SK-N-SH treated with all-trans-retinoic acid at 6 μM for 48 hours (cell line): ENCODE data around the gene WDR49.

Experiments
- ATAC-seq: fragments of 200-7000 bp; cut with Tn5 transposase; 3 replicates; pipeline ENCODE4 v1.9.1; 2020; ENCODE audit warnings: mild to moderate bottlenecking, moderate library complexity
- ARNTL ChIP-seq: fragments of 450-650 bp; formaldehyde crosslinking; IDR thresholded peaks from 2 replicates; pipeline ENCODE4 v1.5.0; 2020; ENCODE audit warnings: low read depth, mild to moderate bottlenecking, moderate library complexity, borderline replicate concordance
- BACH2 ChIP-seq: fragments of 250-450 bp; sonication (Bioruptor Pico); IDR thresholded peaks from 2 replicates; pipeline ENCODE4 v1.9.0; 2021; ENCODE audit warnings: mild to moderate bottlenecking, borderline replicate concordance
- CREB5 ChIP-seq: fragments of 250-450 bp; sonication (Bioruptor Pico); IDR thresholded peaks from 2 replicates; pipeline ENCODE4 v1.5.1; 2020; ENCODE audit warnings: low read depth, mild to moderate bottlenecking, moderate library complexity
- CSDC2 ChIP-seq: fragments of 250-450 bp; sonication (Bioruptor Pico); IDR thresholded peaks from 2 replicates; pipeline ENCODE4 v1.5.0; 2020; ENCODE audit warnings: mild to moderate bottlenecking, moderate library complexity
- CSRNP3 ChIP-seq: fragments of 250-450 bp; sonication (Bioruptor Pico); IDR thresholded peaks from 2 replicates; pipeline ENCODE4 v1.5.1; 2021; ENCODE audit warnings: mild to moderate bottlenecking, moderate library complexity
- ESRRG ChIP-seq: fragments of 250-450 bp; sonication (Bioruptor Pico); IDR thresholded peaks from 2 replicates; pipeline ENCODE4 v1.6.1; 2021; ENCODE audit warnings: mild to moderate bottlenecking
- GLIS3 ChIP-seq: fragments of 250-450 bp; sonication (Bioruptor Pico); IDR thresholded peaks from 2 replicates; pipeline ENCODE4 v1.5.0; 2020; ENCODE audit warnings: mild to moderate bottlenecking, moderate library complexity
- ISL1 ChIP-seq: fragments of 250-450 bp; sonication (Bioruptor Pico); IDR thresholded peaks from 2 replicates; pipeline ENCODE4 v2.1.2; 2022; ENCODE audit warnings: mild to moderate bottlenecking, moderate library complexity
- OSR1 ChIP-seq: fragments of 250-450 bp; sonication (Bioruptor Pico); IDR thresholded peaks from 2 replicates; pipeline ENCODE4 v1.8.0; 2022; ENCODE audit warnings: moderate library complexity, mild to moderate bottlenecking, inconsistent platforms
- POU6F1 ChIP-seq: fragments of 250-450 bp; sonication (Bioruptor Pico); IDR thresholded peaks from 2 replicates; pipeline ENCODE4 v1.8.0; 2021; ENCODE audit warnings: low read depth, mild to moderate bottlenecking, moderate library complexity, borderline replicate concordance
- PPARA ChIP-seq: fragments of 250-450 bp; sonication (Bioruptor Pico); IDR thresholded peaks from 2 replicates; pipeline ENCODE4 v1.5.0; 2020; ENCODE audit warnings: mild to moderate bottlenecking, borderline replicate concordance
- SNAI2 ChIP-seq: fragments of 250-450 bp; sonication (Bioruptor Pico); IDR thresholded peaks from 2 replicates; pipeline ENCODE4 v1.5.0; 2020; ENCODE audit warnings: mild to moderate bottlenecking, moderate library complexity
- TCF4 ChIP-seq: fragments of 250-450 bp; sonication (Bioruptor Pico); IDR thresholded peaks from 2 replicates; pipeline ENCODE4 v1.8.0; 2021; ENCODE audit warnings: mild to moderate bottlenecking, moderate library complexity, borderline replicate concordance
- ZC3H10 ChIP-seq: fragments of 250-450 bp; sonication (Bioruptor Pico); IDR thresholded peaks from 2 replicates; pipeline ENCODE4 v1.5.1; 2021; ENCODE audit warnings: mild to moderate bottlenecking, moderate library complexity
- ZFP3 ChIP-seq: fragments of 250-450 bp; sonication (Bioruptor Pico); IDR thresholded peaks from 2 replicates; pipeline ENCODE4 v1.5.0; 2020; ENCODE audit warnings: mild to moderate bottlenecking, moderate library complexity
- ZFP30 ChIP-seq: fragments of 450-650 bp; formaldehyde crosslinking; IDR thresholded peaks from 2 replicates; pipeline ENCODE4 v1.5.0; 2022; ENCODE audit warnings: mild to moderate bottlenecking, moderate library complexity
- ZNF565 ChIP-seq: fragments of 450-650 bp; formaldehyde crosslinking; conservative IDR thresholded peaks from 2 replicates; pipeline ENCODE4 v1.5.0; 2020; ENCODE audit warnings: low read depth, mild to moderate bottlenecking, moderate library complexity
- ZNF70 ChIP-seq: fragments of 450-650 bp; formaldehyde crosslinking; IDR thresholded peaks from 2 replicates; pipeline ENCODE4 v1.5.0; 2020; ENCODE audit warnings: mild to moderate bottlenecking, moderate library complexity
- ZNF8 ChIP-seq: fragments of 450-650 bp; formaldehyde crosslinking; IDR thresholded peaks from 2 replicates; pipeline ENCODE4 v1.5.0; 2020; ENCODE audit warnings: mild to moderate bottlenecking, moderate library complexity
- TF ChIP-seq, protein P1 (sequence below): fragments of 250-450 bp; sonication (Bioruptor Pico); IDR thresholded peaks from 2 replicates; pipeline ENCODE4 v1.8.0; 2020; ENCODE audit warnings: mild to moderate bottlenecking, moderate library complexity, borderline replicate concordance

WDR49 gene

DNA sequence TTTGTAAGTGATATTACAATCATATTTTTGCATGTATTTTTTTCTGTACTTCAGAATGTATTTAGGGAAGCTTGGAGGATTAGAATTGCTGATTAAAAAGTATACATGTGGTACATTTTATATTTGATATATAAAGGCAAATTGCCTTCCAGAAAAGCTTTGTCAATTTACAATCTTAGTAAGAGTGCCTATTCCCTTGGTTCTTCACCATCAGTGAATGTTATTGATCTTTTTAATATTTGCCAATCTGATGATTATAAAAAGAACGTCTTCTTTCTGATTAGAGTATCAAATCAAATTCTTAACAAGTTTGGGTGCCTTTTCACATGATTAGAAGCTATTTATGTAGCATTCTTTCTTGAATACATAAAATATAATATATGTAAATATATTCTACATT lies 9.1 kb downstream of the WDR49 start:
- TF ChIP-seq BACH2 (CRISPR knock-in tag): no peak
- TF ChIP-seq CSRNP3: no peak
- no peak for TF ChIP-seq ZNF70 (CRISPR knock-in tag)
- no peak for TF ChIP-seq CSDC2 (CRISPR knock-in tag)
- no peak for TF ChIP-seq TCF4
- TF ChIP-seq ZC3H10 (CRISPR knock-in tag): no peak
- TF ChIP-seq, protein P1, sequence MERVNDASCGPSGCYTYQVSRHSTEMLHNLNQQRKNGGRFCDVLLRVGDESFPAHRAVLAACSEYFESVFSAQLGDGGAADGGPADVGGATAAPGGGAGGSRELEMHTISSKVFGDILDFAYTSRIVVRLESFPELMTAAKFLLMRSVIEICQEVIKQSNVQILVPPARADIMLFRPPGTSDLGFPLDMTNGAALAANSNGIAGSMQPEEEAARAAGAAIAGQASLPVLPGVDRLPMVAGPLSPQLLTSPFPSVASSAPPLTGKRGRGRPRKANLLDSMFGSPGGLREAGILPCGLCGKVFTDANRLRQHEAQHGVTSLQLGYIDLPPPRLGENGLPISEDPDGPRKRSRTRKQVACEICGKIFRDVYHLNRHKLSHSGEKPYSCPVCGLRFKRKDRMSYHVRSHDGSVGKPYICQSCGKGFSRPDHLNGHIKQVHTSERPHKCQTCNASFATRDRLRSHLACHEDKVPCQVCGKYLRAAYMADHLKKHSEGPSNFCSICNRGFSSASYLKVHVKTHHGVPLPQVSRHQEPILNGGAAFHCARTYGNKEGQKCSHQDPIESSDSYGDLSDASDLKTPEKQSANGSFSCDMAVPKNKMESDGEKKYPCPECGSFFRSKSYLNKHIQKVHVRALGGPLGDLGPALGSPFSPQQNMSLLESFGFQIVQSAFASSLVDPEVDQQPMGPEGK (CRISPR knock-in tag): no peak
- TF ChIP-seq GLIS3 (CRISPR knock-in tag): no peak
- TF ChIP-seq ZNF8 (CRISPR knock-in tag): no peak
- no peak for TF ChIP-seq ZFP30 (CRISPR knock-in tag)
- no peak for TF ChIP-seq ARNTL
- no peak for TF ChIP-seq PPARA (CRISPR knock-in tag)
- TF ChIP-seq, all 23 proteins: peak for 0
- ATAC-seq: no peak

DNA sequence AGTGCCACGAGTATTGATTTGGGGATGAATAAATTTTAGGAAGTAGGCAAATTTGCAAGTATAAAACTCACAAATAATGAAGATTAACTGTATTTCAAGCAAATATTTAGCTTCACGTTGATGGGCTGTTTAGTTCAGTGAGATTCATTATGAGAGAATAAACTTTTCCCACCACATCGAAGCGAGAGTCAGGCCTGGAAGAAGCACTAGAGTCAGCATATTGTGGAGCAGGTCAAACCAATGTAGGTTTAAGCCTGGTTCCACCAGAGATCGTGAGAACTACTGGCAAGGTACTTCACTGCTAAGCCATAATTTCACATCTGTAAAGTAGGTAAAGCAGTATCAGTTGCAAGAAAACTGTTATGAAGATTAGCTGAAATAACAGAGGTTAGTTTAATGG lies 22.3 kb downstream of the WDR49 start:
- ATAC-seq: no peak
- TF ChIP-seq CREB5 (CRISPR knock-in tag): no peak
- TF ChIP-seq ZNF8 (CRISPR knock-in tag): no peak
- TF ChIP-seq, protein P1 (CRISPR knock-in tag): no peak
- TF ChIP-seq ISL1: no peak
- no peak for TF ChIP-seq OSR1

- no peak for ATAC-seq
- TF ChIP-seq CREB5 (CRISPR knock-in tag): no peak
- TF ChIP-seq ZNF565 (CRISPR knock-in tag): no peak
- TF ChIP-seq, protein P1 (CRISPR knock-in tag): no peak
- no peak for TF ChIP-seq BACH2 (CRISPR knock-in tag)
- TF ChIP-seq POU6F1: no peak
- TF ChIP-seq ARNTL: no peak
- no peak for TF ChIP-seq ZNF8 (CRISPR knock-in tag)
- TF ChIP-seq OSR1: no peak
- no peak for TF ChIP-seq CSDC2 (CRISPR knock-in tag)
- no peak for TF ChIP-seq SNAI2 (CRISPR knock-in tag)
- TF ChIP-seq CSRNP3: no peak
- TF ChIP-seq GLIS3 (CRISPR knock-in tag): no peak
- no peak for TF ChIP-seq ZFP3 (CRISPR knock-in tag)
- TF ChIP-seq ISL1: no peak
- no peak for TF ChIP-seq ESRRG (CRISPR knock-in tag)
- TF ChIP-seq PPARA (CRISPR knock-in tag): no peak
- TF ChIP-seq, all 23 proteins: peak for 0
Measured at GRCh38 chr3:167626490-167626889, 27.3 kb downstream of the WDR49 start.
